HG03457 (cell line): ENCODE data around the gene OOSP4B.
"Not testable (repeated sequence)": the region's sequence is repeated elsewhere in the genome, so short reads cannot be mapped to it uniquely, and the experiment has no call there.

ENCODE experiments used
- ATAC-seq: cut with Tn5 transposase; IDR thresholded peaks from one replicate; pipeline ENCODE4 v1.9.1; 2021; ENCODE audit warnings: moderate number of reproducible peaks; ENCODE audit not compliant: unreplicated experiment

OOSP4B gene

DNA sequence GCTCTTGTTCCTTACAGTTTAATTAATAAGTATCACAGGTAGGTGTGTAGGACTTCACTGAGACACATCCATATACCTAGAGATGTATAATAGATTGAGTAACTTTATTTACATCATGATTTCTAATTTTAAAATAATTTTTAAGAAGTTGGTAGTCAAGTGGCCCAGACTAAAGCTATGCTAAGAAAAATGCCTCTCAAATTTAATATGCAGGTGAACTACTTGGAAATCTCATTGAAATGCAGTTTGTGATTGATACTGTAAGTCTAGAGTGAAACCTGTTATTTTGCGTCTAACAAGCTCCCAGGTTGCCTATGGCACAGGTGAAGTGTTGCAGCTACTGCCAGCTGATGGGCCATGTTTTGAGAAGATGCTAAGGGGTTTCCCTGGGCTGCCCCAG is at the start of gene OOSP4B:
TSS of gene OOSP4B (plus strand) at position 301 of the 400 bp plus-strand sequence.
- no peak for ATAC-seq

DNA sequence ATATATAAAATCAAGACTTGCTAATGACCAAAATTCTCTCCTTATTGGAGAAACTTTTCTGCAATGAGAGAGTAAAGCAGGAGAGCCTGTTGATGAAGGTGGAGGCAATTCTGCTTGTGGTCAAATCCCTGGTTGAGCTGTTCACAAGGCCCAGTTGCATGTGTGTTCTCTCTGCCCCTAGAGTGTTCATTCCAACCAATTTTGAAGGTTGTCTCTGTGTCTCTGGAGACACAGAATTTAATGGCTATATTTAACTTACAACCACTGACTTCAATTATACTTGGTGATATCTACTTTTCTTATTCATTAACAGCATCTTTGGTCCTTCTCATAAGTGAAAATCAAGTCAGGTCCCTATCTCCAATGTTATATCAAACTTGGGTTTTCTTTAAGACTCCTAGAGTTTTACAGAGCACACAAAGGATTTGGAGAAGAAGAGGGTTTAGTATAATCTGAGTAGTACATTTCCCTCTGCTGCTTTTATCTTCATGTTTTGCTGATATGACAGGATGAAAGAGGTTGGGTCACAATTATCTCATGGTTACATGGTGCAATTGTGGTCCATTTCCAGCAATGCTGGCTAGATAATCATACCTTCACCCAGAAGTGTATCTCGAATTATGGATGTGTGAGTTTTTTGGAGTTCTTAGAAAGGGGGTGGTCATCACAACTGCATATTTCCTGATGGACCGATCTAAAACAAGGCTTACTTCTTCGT is 49.1 kb upstream of the OOSP4B start:
- no peak for ATAC-seq

DNA sequence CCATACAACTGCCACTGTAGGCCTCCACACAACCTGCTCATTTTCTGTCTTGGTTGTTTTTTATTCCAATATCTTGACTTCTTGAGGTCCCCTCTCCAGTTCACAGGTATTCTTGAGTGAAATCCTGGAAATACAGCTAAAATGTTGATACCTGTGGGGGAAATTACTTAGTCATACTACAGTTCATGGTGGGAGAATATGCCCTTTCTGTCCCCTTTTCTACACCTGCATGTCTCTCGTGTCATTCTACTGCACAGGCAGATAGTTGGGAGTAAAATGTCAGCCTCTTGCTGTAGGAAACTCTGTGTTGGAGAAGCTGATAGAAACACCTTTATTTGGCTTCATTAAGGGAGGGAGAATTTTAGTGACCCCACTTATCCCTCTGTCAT is 48.6 kb upstream of the OOSP4B start:
- no peak for ATAC-seq

DNA sequence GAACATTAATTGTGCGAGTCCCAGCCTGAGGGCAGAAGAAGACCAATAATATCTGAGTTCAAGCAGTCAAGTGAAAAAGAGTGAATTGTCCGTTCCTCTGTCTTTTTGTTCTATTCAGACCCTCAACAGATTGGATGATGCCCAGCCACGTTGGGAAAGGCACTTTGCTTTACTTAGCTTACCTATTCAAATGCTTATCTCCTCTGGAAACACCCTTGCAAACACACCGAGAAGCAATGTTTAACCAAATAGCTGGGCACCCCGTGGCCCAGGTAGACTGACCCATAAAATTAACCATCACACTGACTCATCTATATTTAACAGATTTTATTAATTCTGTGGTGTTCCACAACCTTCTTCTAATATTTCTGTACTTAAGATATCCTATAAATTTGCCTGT is 43.9 kb upstream of the OOSP4B start:
- no peak for ATAC-seq

DNA sequence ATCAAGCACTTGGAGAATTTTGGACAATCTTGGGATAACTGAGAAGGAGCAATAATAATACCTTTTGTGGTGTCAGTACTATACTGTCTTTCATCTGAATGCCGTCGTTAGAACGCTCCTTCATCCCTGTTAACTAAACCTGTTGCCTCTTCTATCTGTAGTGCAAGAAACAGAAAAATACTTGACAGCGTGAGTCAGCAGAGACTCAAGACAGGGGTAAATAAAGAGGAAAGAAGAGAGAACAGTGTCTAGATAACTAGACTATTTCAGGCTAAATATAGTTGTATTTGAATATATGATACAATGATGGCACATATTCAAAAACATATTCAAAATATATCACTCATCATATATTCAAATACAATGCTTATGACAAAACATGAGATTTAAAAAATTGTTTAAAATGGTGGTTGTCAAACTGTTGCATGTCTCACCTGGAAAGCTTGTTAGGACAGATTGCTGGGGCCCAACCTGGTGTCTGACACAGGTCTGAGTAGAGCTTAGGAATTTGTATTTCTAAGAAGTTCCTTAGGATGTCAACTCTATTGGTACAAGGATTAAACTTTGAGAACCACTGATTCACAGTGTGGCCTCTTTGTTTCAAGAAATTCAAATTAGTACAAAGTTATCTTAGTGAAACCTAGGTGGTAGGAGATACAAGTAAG is 35.7 kb upstream of the OOSP4B start:
- ATAC-seq = no peak

DNA sequence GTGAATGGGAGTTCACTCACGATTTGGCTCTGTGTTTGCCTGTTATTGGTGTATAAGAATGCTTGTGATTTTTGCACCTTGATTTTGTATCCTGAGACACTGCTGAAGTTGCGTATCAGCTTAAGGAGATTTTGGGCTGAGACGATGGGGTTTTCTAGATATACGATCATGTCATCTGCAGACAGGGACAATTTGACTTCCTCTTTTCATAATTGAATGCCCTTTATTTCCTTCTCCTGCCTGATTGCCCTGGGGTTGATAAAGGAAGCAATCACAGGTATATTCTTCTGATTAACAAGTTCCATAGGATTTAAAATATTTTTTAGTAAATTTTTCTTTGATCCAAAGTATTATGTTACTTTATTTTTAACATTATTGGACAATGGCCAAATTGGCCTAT is 34.9 kb upstream of the OOSP4B start:
- not testable (repeated sequence) for ATAC-seq

DNA sequence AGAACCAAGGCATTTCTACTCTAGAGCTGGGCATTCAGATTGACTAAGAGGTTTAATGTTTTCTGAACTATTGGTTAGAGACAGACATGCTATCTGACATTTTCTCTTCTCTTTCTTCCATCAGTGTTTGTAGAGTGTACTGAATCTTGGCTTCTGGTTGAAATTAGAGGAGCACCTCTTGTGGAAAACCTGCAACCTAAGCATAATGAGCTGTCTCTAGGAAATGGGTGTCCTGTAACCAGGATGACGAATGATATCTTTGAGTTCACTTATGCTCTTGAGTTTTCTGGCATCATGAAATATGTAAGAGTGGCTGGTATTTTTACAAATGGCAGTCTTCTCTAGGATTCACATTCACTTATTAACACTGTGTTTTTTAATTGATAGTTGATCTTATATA is 33.8 kb upstream of the OOSP4B start:
- ATAC-seq = no peak

DNA sequence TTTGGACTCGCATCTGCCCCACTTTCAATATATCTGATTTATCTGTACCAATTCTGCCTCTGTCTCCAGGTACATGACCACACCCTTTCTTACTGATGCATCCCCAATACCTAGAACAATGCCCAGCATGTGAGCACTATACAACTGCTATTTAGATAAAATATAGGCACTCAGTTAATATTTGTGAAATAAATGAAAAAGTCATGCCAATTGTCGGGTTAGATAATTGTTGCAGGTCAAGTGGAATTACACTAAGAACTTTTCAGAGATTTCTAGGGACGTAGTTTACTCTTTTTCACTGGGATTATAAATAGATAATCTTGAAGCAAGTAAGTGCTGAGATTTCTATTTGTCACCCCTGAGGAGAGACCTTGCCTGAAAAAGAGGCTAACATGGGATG is 32.6 kb upstream of the OOSP4B start:
- ATAC-seq = no peak

DNA sequence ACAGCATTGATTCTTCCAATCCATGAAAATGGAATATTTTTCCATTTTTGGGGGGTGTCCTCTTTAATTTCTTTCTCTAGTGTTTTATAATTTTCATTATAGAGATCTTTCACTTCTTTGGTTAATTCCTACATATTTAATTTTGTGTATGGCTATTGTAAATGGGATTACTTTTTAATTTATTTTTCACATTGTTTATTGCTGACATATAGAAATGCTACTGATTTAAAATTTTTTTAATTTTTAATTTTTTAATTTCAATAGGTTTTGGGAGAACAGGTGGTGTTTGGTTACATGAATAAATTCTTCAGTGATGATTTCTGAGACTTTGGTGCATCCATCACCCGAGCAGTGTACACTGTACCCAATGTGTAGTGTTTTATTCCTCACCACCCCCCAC is 26.6 kb upstream of the OOSP4B start:
- ATAC-seq = no peak

DNA sequence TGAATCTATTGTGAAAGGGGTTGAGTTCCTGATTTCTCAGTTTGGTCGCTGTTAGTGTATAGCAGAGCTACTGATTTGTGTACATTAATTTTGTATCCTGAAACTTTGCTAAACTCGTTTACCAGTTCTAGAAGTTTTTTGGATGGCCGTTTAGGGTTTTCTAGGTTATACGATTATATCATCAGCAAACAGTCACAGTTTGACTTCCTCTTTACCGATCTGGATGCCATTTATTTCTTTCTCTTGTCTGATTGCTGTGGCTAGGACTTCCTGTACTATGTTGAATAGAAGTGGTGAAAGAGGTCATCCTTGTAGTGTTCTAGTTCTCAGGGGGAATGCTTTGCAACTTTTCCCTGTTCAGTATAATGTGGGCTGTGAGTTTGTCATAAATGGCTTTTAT is 24.6 kb upstream of the OOSP4B start:
- no peak for ATAC-seq

DNA sequence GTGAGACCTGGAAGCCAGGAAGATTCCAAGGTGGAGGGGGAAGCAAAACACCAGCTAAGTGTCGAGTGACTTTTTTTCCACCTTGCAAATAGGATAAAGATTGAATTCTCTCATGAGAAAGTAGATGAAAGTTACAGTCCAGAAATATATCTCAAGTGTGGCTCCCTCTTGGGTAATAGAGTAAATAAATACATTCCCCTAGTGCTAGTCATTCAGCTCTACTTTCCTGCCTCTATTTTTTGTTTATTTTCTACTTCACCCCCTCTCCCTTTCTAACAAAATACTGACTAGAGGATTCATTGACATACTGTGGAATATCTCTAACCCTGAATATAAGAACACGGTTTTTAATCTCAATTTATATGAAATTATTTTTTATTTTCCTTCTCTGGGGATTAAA is 19.2 kb upstream of the OOSP4B start:
- no peak for ATAC-seq

DNA sequence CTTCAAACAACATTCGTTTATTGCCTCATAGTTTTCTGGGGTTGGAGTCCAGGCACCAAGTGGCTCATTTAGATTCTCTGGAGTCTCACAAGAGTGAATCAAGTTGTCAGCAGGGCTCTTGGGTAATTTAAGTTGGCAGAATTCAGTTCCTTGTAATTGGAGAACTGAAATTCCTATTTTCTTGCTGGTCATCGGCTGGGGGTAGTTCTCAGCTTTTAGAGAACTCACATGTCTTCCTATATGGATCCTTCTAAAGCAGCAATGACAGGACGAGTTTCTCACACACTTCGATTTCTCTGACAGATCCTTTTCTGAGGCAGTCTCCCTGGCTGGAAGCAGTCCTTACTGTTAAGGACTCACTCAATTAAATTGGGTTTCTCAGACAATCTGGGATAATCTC is 17.3 kb upstream of the OOSP4B start:
- no peak for ATAC-seq

DNA sequence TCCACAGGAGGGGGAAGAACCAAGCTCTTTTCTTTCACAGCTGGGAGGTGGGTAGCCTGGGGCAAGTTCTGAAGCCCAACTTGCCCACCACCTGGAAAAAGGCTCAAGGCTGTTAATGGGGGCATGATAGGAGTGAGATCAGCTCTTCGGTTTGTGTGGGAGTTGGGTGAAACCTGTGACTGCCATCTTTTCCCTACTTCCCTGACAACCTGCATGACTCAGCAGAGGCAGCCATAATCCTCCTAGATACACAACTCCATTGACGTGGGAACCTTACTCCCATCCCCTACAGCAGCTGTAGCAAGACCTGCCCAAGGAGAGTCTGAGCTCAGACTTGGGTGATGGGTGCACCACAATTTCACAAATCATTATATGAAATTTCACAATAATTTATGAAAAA is 13.3 kb upstream of the OOSP4B start:
- ATAC-seq = no peak

DNA sequence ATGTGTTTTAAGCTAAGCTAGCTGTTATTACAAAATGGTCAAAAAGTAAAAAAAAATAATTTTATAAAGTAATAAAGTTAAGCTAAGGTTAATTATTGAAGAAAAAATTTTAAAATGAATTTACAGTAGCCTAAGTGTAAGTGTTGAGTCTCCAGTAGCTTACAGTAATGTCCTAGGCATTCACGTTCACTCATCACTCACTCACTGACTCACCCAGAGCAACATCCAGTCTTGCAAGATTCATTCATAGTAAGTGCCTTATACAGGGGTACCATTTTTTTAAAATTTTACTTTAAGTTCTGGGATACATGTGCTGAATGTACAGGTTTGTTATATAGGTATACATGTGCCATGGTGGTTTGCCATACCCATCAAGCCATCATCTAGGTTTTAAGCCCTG is 11.6 kb upstream of the OOSP4B start:
- no peak for ATAC-seq

DNA sequence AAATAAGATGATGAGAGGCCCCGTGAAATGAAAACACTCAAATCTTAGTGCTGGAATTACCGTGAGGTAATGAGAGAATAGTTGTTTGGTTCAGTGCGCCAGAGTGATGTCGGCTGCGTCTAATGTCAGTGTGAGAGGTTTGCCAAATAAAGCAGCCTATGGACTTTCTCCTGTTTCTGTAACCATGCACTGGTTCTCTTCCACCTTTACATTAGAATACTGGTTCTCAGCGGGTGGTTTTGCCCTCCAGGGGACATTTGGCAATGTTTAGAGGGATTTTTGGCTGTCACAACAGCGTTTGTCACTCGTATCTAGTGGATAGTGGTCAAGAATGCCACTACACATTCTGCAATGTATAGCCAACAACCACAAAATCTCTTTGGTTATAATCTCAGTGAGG is 1.1 kb downstream of the OOSP4B start:
- no peak for ATAC-seq

DNA sequence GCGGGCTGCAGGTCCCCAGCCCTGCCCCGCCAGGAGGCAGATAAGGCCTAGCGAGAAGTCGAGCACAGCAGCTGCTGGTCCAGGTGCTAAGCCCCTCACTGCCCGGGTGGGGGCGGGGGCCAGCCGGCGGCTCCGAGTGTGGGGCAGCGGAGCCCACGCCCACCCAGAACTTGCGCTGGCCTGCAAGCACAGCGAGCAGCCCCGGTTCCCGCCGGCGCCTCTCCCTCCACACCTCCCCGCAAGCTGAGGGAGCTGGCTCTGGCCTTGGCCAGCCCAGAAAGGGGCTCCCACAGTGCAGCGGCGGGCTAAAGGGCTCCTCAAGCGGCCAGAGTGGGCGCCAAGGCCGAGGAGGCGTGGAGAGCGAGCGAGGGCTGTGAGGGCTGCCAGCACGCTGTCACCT is 3.4 kb downstream of the OOSP4B start:
- ATAC-seq = not testable (repeated sequence)

DNA sequence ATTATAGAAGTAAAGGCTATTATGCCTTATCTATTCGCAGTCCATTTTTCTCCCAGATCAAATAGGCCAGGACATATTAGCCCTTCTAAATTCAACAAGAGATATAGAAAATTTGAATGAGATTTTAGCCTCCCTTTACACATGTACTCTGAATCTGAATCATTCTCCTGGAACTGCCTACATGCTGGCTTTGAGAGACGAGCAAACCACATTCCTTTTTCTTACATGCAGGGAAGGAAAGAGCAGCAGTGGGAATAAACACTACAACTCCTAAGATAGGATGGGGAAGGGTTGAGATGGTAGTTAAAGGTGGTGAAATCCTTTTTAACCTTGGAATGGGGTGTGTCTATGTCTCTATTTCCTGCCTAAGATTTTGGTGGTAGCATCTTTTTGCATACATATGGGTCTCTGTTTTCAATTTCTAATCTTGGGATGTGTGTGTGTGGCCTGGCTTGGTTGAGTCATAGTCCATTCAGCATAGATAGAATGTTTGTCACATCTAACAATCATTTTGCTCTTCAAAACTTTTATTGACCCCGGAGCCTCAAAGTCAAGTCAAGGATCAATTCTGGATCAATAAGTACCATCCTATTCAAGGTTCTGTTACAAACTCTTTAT is 12.1 kb downstream of the OOSP4B start:
- ATAC-seq = no peak

DNA sequence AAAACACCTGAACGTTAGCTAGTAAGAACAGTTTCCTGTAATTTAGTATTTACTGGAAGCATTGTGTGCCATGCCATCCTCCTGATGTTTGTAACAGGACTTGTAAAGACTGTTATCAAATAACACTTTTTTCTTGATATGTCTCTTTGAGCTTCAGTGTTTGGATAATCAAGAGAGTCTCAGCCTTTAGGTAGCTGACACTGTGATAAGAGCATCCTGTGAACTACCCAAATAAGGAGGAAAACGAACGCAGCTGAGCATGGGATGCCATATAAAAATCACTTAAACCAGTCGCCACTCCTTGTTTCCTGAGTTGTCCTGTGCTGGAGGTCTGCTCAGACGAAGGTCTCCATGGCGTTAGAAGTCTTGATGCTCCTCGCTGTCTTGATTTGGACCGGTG is 23.1 kb downstream of the OOSP4B start, which contains the start of gene OOSP2:
TSS of gene OOSP2 (plus strand) at position 301 of the 400 bp plus-strand sequence. CDS start at position 352, 51 bp downstream.
- ATAC-seq = no peak

DNA sequence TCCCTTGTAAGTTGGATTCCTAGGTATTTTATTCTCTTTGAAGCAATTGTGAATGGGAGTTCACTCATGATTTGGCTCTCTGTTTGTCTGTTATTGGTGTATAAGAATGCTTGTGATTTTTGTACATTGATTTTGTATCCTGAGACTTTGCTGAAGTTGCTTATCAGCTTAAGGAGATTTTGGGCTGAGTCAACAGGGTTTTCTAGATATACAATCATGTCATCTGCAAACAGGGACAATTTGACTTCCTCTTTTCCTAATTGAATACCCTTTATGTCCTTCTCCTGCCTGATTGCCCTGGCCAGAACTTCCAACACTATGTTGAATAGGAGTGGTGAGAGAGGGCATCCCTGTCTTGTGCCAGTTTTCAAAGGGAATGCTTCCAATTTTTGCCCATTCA is 33.4 kb downstream of the OOSP4B start:
- ATAC-seq = not testable (repeated sequence)

DNA sequence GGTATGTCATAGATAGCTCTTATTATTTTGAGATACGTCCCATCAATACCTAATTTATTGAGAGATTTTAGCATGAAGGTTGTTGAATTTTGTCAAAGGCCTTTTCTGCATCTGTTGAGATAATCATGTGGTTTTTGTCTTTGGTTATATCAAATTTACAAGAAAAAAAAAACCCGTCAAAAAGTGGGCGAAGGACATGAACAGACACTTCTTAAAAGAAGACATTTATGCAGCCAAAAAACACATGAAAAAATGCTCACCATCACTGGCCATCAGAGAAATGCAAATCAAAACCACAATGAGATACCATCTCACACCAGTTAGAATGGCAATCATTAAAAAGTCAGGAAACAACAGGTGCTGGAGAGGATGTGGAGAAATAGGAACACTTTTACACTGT is 33.9 kb downstream of the OOSP4B start:
- ATAC-seq = not testable (repeated sequence)

DNA sequence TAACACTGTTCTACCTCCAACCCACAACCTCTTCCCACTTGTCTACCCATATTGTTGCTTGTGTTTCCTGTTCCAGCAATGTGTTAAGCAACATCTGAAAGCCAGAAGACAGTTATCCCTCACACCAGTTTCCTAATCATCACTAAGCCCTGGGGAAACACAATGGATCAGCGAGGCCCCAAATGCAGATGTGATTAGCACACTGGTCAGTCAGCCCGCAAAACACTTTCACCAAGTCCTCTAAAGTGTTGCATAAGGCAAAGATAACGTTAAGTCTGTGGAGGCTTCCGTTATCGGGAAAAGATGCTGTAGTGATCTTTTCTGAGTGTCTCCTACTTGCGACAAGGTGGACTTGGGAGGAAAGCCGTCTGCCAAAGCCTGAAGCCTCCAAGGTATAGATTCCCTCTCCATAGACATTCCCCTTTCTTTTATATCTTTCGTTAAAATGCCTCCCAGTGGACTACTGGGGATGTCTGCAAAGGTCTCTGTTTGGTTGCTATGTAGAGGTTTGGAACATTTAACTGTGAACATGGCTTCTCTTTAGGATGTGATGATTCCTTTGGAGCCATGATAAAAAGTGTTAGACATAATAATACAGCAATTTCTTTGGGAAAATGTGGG is 39.5 kb downstream of the OOSP4B start, which contains the start of gene MS4A3:
TSS of gene MS4A3 (plus strand) at position 317 of the 621 bp plus-strand sequence. CDS start 4,496 bp downstream, outside the sequence.
- ATAC-seq = no peak

DNA sequence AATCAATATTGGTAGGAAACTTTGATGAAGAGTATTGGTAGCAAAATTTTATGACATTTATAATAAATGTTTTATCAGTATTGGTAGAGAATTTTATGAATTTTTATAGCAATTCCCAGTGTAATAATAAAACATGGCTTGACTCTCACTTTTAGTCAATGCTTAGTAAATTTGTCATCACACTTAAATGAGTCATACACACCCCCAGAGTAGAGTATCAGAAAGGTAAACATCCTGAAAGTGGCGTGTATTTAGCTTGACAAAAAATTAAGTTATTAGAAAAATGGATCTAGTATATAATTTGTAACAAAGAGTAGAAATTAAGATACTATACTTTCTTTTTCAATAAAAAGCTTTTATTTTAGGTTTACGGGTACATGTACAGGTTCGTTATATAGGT is 42.1 kb downstream of the OOSP4B start:
- ATAC-seq = no peak
